HL-60 (cell line): ENCODE measurements around the gene IDH2.

Source experiments
- DNase-seq, 2 experiments: peaks; one replicate each; pipeline ENCODE4 v3.0.0-alpha.2; 2010 to 2020; ENCODE audit warnings: low read depth in 1 of 2, low spot score in 1 of 2
- H3K27ac ChIP-seq: fragments of 250-450 bp; sonication (Bioruptor Pico); replicated peaks from 2 replicates; pipeline ENCODE4 v1.5.1; 2020; ENCODE audit warnings: mild to moderate bottlenecking, moderate library complexity
- H3K27me3 ChIP-seq: fragments of 250-450 bp; sonication (Bioruptor Pico); 2 replicates; pipeline ENCODE4 v1.5.1; 2021; ENCODE audit warnings: mild to moderate bottlenecking, moderate library complexity; ENCODE audit not compliant: insufficient read depth, poor library complexity, severe bottlenecking
- H3K4me3 ChIP-seq: replicated peaks from 2 replicates; pipeline ENCODE4 v1.5.1; 2011; ENCODE audit warnings: mild to moderate bottlenecking, control low read depth, low read length; ENCODE audit not compliant: insufficient read depth
- CTCF ChIP-seq: IDR thresholded peaks from one replicate; pipeline ENCODE4 v1.5.1; 2011; ENCODE audit warnings: low read length, control low read depth, inconsistent platforms; ENCODE audit not compliant: insufficient read depth
- GABPA ChIP-seq: IDR thresholded peaks from 2 replicates; pipeline ENCODE4 v1.6.1; 2012; ENCODE audit warnings: low read depth
- POLR2AphosphoS5 ChIP-seq: IDR thresholded peaks from 2 replicates; pipeline ENCODE4 v1.6.1; 2012; ENCODE audit warnings: low read depth
- REST ChIP-seq: IDR thresholded peaks from 2 replicates; pipeline ENCODE4 v1.6.1; 2012; ENCODE audit warnings: low read depth; ENCODE audit not compliant: insufficient replicate concordance
- SPI1 ChIP-seq: IDR thresholded peaks from 2 replicates; pipeline ENCODE4 v1.6.1; 2012; ENCODE audit warnings: low read depth, mild to moderate bottlenecking, borderline replicate concordance

IDH2 gene

GRCh38 chr15:90039996-90040395 is 62.3 kb downstream of the IDH2 start:
- Histone ChIP-seq H3K4me3 (no peak overlapping the region), H3K27me3 (no peaks in the 10 kb centered on the region), H3K27ac (peak overlapping the region; percentile 1; the same call in 1 of the 2 replicates)
- DNase-seq: no peak
- TF ChIP-seq CTCF: no peak

- DNase-seq: peak; percentile 42 to 76
- no peak for TF ChIP-seq REST
- no peak for TF ChIP-seq SPI1
- no peak for TF ChIP-seq CTCF
- no peak for TF ChIP-seq GABPA
- TF ChIP-seq POLR2AphosphoS5: no peak
- no peaks in the 10 kb centered on the region for H3K27me3 ChIP-seq
- peak overlapping the region; percentile 98 for H3K27ac ChIP-seq
- H3K4me3 ChIP-seq: no peak overlapping the region
Measured at GRCh38 chr15:90038632-90039095, 63.6 kb downstream of the IDH2 start.

GRCh38 chr15:90037961-90038631 is 64.2 kb downstream of the IDH2 start:
- Histone ChIP-seq H3K27ac (peak overlapping the region; percentile 98), H3K27me3 (no peaks in the 10 kb centered on the region), H3K4me3 (no peak overlapping the region)
- TF ChIP-seq CTCF (no peak), POLR2AphosphoS5 (no peak), SPI1 (peak; percentile 63; the same call in 1 of the 2 replicates), GABPA (no peak), REST (no peak)
- DNase-seq: peak in 1 of 2 experiments; percentile 55

- Histone ChIP-seq H3K27ac (peak overlapping the region; percentile 98), H3K27me3 (no peaks in the 10 kb centered on the region), H3K4me3 (no peak overlapping the region)
- DNase-seq: no peak
- TF ChIP-seq CTCF (no peak), SPI1 (no peak), REST (no peak), GABPA (no peak), POLR2AphosphoS5 (no peak)
Measured at GRCh38 chr15:90037511-90037860, 64.8 kb downstream of the IDH2 start.
